Fibroblast of the aortic adventitia (primary cell): ENCODE measurements around the gene FAM184A. TPM values are rescaled to one million over a fixed set of nuclear protein-coding genes. Genes with fewer than 3 reads are reported as not detected.

Experiments used
- DNase-seq: peaks from one replicate; pipeline ENCODE4 v3.0.0-alpha.2; 2010; ENCODE audit warnings: low read depth
- H3K4me3 ChIP-seq: 2 replicates; pipeline ENCODE4 v1.5.1; 2011; ENCODE audit warnings: low read depth, mild to moderate bottlenecking, control low read depth, low read length, moderate library complexity
- total RNA-seq: library from RNA; depleted of rRNA; stranded (reverse); fragments of >200 nt; gene quantifications from 2 replicates; pipeline ENCODE4 v1.2.3, GENCODE V29; 2012; ENCODE audit warnings: low replicate concordance
- TF ChIP-seq, protein P1 (sequence below): IDR thresholded peaks from 2 replicates; pipeline ENCODE4 v1.5.1; 2011; ENCODE audit warnings: mild to moderate bottlenecking, low read length, control low read depth, inconsistent platforms; ENCODE audit not compliant: insufficient read depth

FAM184A gene
- total RNA-seq, 1 donor: 1.9 TPM

DNA sequence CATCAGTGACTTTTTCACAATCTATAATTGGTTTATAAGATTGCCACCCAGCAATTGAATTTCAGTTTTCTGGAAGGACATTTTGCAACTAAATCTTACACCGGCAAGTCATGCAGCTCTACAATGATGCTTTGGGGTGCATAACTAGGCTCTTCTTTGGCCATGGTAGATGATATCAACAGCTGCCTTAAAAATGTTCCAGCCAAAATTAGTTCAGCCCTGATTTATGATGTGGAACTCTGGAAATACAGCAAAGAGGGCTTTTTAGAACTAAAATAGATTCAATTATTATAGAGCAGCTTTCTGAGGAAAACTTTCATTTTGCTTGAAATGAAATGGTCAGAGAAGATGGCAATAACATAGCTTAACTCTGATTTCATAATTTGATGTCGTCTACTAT lies 125.1 kb downstream of the FAM184A start:
- no peak for DNase-seq
- no peak overlapping the region for H3K4me3 ChIP-seq
- TF ChIP-seq, protein P1, sequence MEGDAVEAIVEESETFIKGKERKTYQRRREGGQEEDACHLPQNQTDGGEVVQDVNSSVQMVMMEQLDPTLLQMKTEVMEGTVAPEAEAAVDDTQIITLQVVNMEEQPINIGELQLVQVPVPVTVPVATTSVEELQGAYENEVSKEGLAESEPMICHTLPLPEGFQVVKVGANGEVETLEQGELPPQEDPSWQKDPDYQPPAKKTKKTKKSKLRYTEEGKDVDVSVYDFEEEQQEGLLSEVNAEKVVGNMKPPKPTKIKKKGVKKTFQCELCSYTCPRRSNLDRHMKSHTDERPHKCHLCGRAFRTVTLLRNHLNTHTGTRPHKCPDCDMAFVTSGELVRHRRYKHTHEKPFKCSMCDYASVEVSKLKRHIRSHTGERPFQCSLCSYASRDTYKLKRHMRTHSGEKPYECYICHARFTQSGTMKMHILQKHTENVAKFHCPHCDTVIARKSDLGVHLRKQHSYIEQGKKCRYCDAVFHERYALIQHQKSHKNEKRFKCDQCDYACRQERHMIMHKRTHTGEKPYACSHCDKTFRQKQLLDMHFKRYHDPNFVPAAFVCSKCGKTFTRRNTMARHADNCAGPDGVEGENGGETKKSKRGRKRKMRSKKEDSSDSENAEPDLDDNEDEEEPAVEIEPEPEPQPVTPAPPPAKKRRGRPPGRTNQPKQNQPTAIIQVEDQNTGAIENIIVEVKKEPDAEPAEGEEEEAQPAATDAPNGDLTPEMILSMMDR: no peak

DNA sequence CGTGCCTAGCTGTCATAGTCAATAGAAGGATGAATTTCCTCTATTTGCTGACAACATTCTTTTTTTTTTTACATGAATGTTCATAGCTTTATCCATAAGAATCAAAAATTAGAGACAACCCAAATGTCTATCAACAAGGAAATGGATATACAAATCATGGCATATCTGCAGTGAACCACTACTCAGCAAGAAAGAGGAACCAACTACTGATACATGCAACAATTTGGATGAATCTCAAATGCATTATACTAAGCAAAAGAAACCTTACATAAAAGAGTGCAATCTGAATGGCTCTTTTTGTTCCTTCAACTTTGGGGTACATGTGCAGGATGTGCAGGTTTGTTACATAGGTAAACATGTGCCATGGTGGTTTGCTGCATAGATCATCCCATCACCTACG lies 125.8 kb downstream of the FAM184A start:
- TF ChIP-seq, protein P1: no peak
- DNase-seq: no peak
- H3K4me3 ChIP-seq: no peak overlapping the region

DNA sequence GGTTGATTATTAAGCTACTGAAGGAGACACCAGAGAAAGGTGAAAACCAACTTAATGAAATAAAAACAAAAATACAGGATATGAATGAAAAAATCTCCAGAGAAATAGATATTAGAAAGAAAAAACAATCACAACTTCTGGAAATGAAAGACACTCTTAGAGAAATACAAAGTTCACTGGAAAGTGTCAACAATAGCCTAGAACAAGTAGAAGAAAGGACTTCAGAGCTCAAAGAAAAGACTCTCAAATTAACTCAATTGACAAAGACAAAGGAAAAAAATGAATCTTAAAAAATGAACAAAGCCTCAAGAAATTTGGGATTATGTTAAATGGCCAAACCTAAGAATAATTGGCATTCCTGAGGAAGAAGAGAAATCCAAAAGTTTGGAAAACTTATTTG lies 133.2 kb downstream of the FAM184A start:
- no peak for DNase-seq
- no peak overlapping the region for H3K4me3 ChIP-seq
- TF ChIP-seq, protein P1: no peak

DNA sequence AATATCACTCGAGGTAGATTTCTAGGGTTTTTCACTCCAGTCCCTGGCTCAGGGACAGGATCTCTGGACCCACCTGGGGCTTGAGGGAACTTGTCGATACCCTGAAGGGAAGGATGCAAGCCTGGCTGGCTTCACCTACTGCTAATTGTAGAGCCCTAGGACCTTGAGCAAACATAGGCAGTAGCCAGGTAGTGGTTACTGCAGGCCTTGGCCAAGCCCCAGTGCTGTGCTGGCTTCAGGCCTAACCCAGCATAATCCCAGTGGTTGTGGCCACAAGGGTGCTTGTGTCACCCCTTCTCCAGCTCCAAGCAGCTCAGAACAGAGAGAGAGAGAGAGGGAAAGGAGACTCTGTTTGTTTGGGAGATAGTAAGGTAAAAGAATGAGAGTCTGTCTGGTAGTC lies 137.7 kb downstream of the FAM184A start:
- DNase-seq: no peak
- TF ChIP-seq, protein P1: no peak
- no peak overlapping the region for H3K4me3 ChIP-seq

DNA sequence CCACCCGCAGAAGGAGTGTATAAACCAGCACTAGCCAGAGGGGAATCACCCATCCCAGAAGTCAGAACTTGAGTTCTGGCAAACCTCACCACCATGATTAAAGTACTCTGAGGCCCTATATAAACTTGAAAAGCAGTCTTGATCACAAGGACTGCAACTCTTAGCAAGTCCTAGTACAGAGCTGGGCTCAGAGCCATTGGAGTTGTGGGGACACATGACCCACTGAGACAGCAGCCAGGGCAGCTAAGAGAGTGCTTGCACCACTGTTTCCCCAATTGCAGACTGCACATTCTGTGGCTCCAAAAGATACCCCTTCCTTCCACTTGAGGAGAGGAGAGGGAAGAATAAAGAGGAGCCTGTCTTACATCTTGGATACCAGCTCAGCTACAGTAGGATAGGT lies 138.8 kb downstream of the FAM184A start:
- DNase-seq: no peak
- H3K4me3 ChIP-seq: no peak overlapping the region
- TF ChIP-seq, protein P1: no peak

DNA sequence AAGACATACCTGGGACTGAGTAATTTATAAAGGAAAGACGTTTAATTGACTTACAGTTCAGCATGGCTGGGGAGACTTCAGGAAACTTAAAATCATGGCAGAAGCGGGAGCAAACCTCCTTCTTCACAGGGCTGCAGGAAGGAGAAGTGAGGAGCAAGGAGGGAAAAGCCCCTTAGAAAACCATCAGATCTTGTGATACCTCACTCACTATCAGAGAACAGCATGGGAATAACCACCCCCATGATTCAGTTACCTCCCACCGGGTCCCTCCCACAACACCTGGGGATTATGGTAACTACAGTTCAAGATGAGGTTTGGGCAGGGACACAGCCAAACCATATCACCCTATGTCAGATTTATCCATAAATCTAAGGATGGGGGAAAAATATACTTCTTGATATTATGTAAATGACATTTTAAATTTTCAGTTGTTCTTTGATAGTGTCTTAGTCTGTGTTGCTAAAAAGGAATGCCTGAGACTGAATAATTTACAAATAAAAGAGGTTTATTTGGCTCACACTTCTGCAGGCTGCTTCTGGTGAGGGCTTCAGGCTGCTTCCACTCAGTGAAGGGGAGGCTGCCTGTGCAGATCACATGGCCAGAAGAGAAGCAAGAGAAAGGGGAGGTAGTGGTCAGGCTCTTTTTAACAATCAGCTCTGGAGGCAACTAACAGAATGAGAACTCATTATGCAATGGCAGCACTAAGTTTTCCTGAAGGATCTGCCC lies 142.3 kb downstream of the FAM184A start:
- H3K4me3 ChIP-seq: no peak overlapping the region
- DNase-seq: no peak
- TF ChIP-seq, protein P1: no peak

DNA sequence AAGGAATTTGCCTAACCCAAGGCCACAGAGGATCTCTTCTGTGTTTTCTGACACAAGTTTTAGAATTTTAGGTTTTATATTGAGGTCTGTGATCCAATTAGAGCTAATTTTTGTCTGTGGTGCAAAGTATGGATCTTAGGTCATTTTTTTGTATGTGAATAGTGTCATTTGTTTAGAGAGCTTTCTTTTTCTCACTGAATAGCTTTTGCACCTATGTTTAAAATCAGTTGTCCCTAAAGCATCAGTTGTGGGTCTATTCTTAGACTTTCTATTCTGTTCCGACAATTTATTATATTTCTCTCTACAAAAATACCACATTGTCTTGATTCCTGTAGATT lies 143.2 kb downstream of the FAM184A start:
- DNase-seq: no peak
- H3K4me3 ChIP-seq: peak overlapping the region; percentile 87
- TF ChIP-seq, protein P1: no peak
